OCI-LY1 (cell line): Measurements from ENCODE around the gene TRMT6.

ENCODE experiments used
- EZH2 ChIP-seq: fragments of 200-600 bp; sonication (generic), shearing (Covaris generic); IDR thresholded peaks from 2 replicates; pipeline ENCODE4 v1.8.0; 2017; ENCODE audit warnings: borderline replicate concordance, mixed run types, mild to moderate bottlenecking, antibody characterized with exemption, low read length, moderate library complexity, mixed read lengths
- TF ChIP-seq, protein P1 (sequence below): fragments of 200-600 bp; sonication (generic), shearing (Covaris generic); IDR thresholded peaks from 2 replicates; pipeline ENCODE4 v1.5.1; 2017; ENCODE audit warnings: mild to moderate bottlenecking, antibody characterized with exemption, low read length, moderate library complexity, mixed read lengths

DNA sequence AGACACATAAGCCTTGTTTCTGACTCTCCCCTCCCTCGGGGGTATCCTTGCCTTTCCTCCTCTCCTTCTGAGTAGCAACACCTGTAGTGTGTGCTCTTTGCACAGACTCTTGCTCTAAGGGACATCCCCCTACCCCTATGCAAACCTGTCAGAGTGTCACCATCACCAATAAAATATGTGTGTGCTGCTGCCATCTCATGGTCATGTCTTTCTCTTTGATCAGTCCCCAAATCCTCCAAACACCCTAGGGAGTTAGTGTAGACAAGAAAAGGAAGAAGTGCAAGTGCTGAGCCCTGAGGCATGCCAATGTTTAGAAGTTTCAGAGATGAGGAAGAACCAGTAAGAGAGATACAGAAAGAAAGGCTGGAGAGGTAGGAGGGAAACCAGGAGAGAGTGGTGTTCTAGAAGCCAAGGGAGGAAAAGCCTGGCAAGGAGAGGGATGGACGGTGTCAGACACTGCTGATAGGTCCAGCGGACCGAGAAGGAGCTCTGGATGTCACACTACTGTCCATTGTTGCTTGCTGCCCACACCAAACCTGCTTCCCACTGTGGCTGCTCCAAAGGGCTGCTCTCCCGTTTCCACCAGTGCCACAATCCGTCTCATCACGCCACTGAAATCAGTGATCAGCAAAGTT is 16.4 kb downstream of the TRMT6 start:
- TF ChIP-seq, protein P1, sequence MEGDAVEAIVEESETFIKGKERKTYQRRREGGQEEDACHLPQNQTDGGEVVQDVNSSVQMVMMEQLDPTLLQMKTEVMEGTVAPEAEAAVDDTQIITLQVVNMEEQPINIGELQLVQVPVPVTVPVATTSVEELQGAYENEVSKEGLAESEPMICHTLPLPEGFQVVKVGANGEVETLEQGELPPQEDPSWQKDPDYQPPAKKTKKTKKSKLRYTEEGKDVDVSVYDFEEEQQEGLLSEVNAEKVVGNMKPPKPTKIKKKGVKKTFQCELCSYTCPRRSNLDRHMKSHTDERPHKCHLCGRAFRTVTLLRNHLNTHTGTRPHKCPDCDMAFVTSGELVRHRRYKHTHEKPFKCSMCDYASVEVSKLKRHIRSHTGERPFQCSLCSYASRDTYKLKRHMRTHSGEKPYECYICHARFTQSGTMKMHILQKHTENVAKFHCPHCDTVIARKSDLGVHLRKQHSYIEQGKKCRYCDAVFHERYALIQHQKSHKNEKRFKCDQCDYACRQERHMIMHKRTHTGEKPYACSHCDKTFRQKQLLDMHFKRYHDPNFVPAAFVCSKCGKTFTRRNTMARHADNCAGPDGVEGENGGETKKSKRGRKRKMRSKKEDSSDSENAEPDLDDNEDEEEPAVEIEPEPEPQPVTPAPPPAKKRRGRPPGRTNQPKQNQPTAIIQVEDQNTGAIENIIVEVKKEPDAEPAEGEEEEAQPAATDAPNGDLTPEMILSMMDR: peak; percentile 74
- TF ChIP-seq EZH2: no peak
